ENCODE data around the gene GAD2.

Gene GAD2

GRCh38 chr10:26296360-26296759 is 79.8 kb downstream of the GAD2 start:
- no peaks in the 10 kb centered on the region for H4K20me1 ChIP-seq (ENCODE audit: insufficient read depth, low read length)
- H3K27ac ChIP-seq (ENCODE audit: low read length) = no peak overlapping the region
- no peaks in the 10 kb centered on the region for H3K27me3 ChIP-seq (replicated peaks; ENCODE audit: insufficient read depth, low read length)
- no peak overlapping the region for H3K4me3 ChIP-seq (ENCODE audit: low read length)
- H3K4me2 ChIP-seq (ENCODE audit: low read depth, low read length) = no peak overlapping the region
- no peaks in the 10 kb centered on the region for H3F3A ChIP-seq (ENCODE audit: insufficient read depth, low read length)
- no peaks in the 10 kb centered on the region for H3K36me3 ChIP-seq (replicated peaks; ENCODE audit: insufficient read depth, low read length)
- no peaks in the 10 kb centered on the region for H3K4me1 ChIP-seq (ENCODE audit: low read length)
- no peaks in the 10 kb centered on the region for H3K9me3 ChIP-seq (replicated peaks; ENCODE audit: insufficient read depth, low read length)
- no peaks in the 10 kb centered on the region for H3K9me2 ChIP-seq (replicated peaks; ENCODE audit: insufficient read depth, low read length)
- no peaks in the 10 kb centered on the region for H3K79me2 ChIP-seq (ENCODE audit: low read length)
- DNase-seq = no peak
- H2AFZ ChIP-seq (ENCODE audit: low read length) = no peak overlapping the region
- no peak overlapping the region for H3K9ac ChIP-seq (ENCODE audit: low read length)
- TF ChIP-seq EZH2 (optimal IDR thresholded peaks at IDR 0.05; ENCODE audit: low read depth, low read length) (no peak), EZH2phosphoT487 (IDR thresholded peaks at IDR 0.05; ENCODE audit: low read length) (no peak), CTCF (IDR thresholded peaks at IDR 0.05; ENCODE audit: low read length) (no peak)

- no peaks in the 10 kb centered on the region for H3K36me3 ChIP-seq (replicated peaks; ENCODE audit: insufficient read depth, low read length)
- H3K9me3 ChIP-seq (replicated peaks; ENCODE audit: insufficient read depth, low read length) = no peaks in the 10 kb centered on the region
- no peak overlapping the region for H2AFZ ChIP-seq (ENCODE audit: low read length)
- no peaks in the 10 kb centered on the region for H3K9me2 ChIP-seq (replicated peaks; ENCODE audit: insufficient read depth, low read length)
- H3K4me1 ChIP-seq (ENCODE audit: low read length) = no peaks in the 10 kb centered on the region
- no peaks in the 10 kb centered on the region for H3K79me2 ChIP-seq (ENCODE audit: low read length)
- no peak overlapping the region for H3K9ac ChIP-seq (ENCODE audit: low read length)
- no peak overlapping the region for H3K27ac ChIP-seq (ENCODE audit: low read length)
- no peaks in the 10 kb centered on the region for H4K20me1 ChIP-seq (ENCODE audit: insufficient read depth, low read length)
- H3K27me3 ChIP-seq (replicated peaks; ENCODE audit: insufficient read depth, low read length) = no peaks in the 10 kb centered on the region
- H3F3A ChIP-seq (ENCODE audit: insufficient read depth, low read length) = no peaks in the 10 kb centered on the region
- H3K4me3 ChIP-seq (ENCODE audit: low read length) = no peak overlapping the region
- no peak overlapping the region for H3K4me2 ChIP-seq (ENCODE audit: low read depth, low read length)
- TF ChIP-seq EZH2 (optimal IDR thresholded peaks at IDR 0.05; ENCODE audit: low read depth, low read length) (no peak), EZH2phosphoT487 (IDR thresholded peaks at IDR 0.05; ENCODE audit: low read length) (no peak), CTCF (IDR thresholded peaks at IDR 0.05; ENCODE audit: low read length) (no peak)
- no peak for DNase-seq
Measured at GRCh38 chr10:26300001-26300400, 83.4 kb downstream of the GAD2 start.

- Histone ChIP-seq H2AFZ (ENCODE audit: low read length) (no peak overlapping the region), H3K36me3 (replicated peaks; ENCODE audit: insufficient read depth, low read length) (no peaks in the 10 kb centered on the region), H3K4me1 (ENCODE audit: low read length) (no peaks in the 10 kb centered on the region)
Measured at GRCh38 chr10:26303366-26303765, 86.8 kb downstream of the GAD2 start.

GRCh38 chr10:26310361-26310760 is 93.8 kb downstream of the GAD2 start:
- TF ChIP-seq EZH2phosphoT487 (IDR thresholded peaks at IDR 0.05; ENCODE audit: low read length) = no peak
- TF ChIP-seq EZH2 (optimal IDR thresholded peaks at IDR 0.05; ENCODE audit: low read depth, low read length) = no peak
- H4K20me1 ChIP-seq (ENCODE audit: insufficient read depth, low read length) = no peaks in the 10 kb centered on the region
- no peak overlapping the region for H2AFZ ChIP-seq (ENCODE audit: low read length)
- no peaks in the 10 kb centered on the region for H3K4me1 ChIP-seq (ENCODE audit: low read length)
- H3K27me3 ChIP-seq (replicated peaks; ENCODE audit: insufficient read depth, low read length) = no peaks in the 10 kb centered on the region
- no peak overlapping the region for H3K4me3 ChIP-seq (ENCODE audit: low read length)
- no peaks in the 10 kb centered on the region for H3K9me2 ChIP-seq (replicated peaks; ENCODE audit: insufficient read depth, low read length)
- H3F3A ChIP-seq (ENCODE audit: insufficient read depth, low read length) = no peaks in the 10 kb centered on the region
- H3K36me3 ChIP-seq (replicated peaks; ENCODE audit: insufficient read depth, low read length) = no peaks in the 10 kb centered on the region
- no peak overlapping the region for H3K4me2 ChIP-seq (ENCODE audit: low read depth, low read length)
- H3K9me3 ChIP-seq (replicated peaks; ENCODE audit: insufficient read depth, low read length) = no peaks in the 10 kb centered on the region
- H3K9ac ChIP-seq (ENCODE audit: low read length) = no peak overlapping the region
- H3K27ac ChIP-seq (ENCODE audit: low read length) = no peak overlapping the region
- no peak for DNase-seq
- H3K79me2 ChIP-seq (ENCODE audit: low read length) = no peaks in the 10 kb centered on the region

More at GRCh38 chr10:26303366-26303765, 86.8 kb downstream of the GAD2 start:
- Histone ChIP-seq H3K9me2 (replicated peaks; ENCODE audit: insufficient read depth, low read length) (no peaks in the 10 kb centered on the region), H3K79me2 (ENCODE audit: low read length) (no peaks in the 10 kb centered on the region), H3K27ac (ENCODE audit: low read length) (no peak overlapping the region), H3K27me3 (replicated peaks; ENCODE audit: insufficient read depth, low read length) (no peaks in the 10 kb centered on the region), H4K20me1 (ENCODE audit: insufficient read depth, low read length) (no peaks in the 10 kb centered on the region), H3K9ac (ENCODE audit: low read length) (no peak overlapping the region), H3K4me3 (ENCODE audit: low read length) (no peak overlapping the region), H3K9me3 (replicated peaks; ENCODE audit: insufficient read depth, low read length) (no peaks in the 10 kb centered on the region), H3K4me2 (ENCODE audit: low read depth, low read length) (no peak overlapping the region), H3F3A (ENCODE audit: insufficient read depth, low read length) (no peaks in the 10 kb centered on the region)
- no peak for TF ChIP-seq EZH2 (optimal IDR thresholded peaks at IDR 0.05; ENCODE audit: low read depth, low read length)
- TF ChIP-seq EZH2phosphoT487 (IDR thresholded peaks at IDR 0.05; ENCODE audit: low read length) = no peak
- no peak for DNase-seq
